HepG2 (cell line): ENCODE measurements around the gene GPS1. TPM values are rescaled to one million over a fixed set of nuclear protein-coding genes. Genes with fewer than 3 reads are reported as not detected.

ENCODE experiments used
- ARID5B ChIP-seq: IDR thresholded peaks from 2 replicates; pipeline ENCODE4 v1.4.0; 2020; ENCODE audit warnings: mild to moderate bottlenecking, missing genetic modification reagents
- ATF1 ChIP-seq: IDR thresholded peaks from 2 replicates; pipeline ENCODE4 v1.6.1; 2016; ENCODE audit warnings: mild to moderate bottlenecking, control low read depth
- CREM ChIP-seq, 2 experiments: sonication (generic) in 1 of 2; formaldehyde crosslinking in 1 of 2; IDR thresholded peaks; 2 replicates each; pipeline versions ENCODE4 v1.4.0 to v1.6.1; 2016 to 2020; ENCODE audit warnings: antibody characterized with exemption in 1 of 2, mild to moderate bottlenecking in 1 of 2, missing genetic modification reagents in 1 of 2
- CSRNP1 ChIP-seq: sonication (generic); formaldehyde crosslinking; IDR thresholded peaks from 2 replicates; pipeline ENCODE4 v1.8.1; 2023; ENCODE audit warnings: mild to moderate bottlenecking, missing genetic modification reagents
- GFI1 ChIP-seq: sonication (generic); formaldehyde crosslinking; IDR thresholded peaks from 2 replicates; pipeline ENCODE4 v1.5.0; 2020; ENCODE audit warnings: missing genetic modification reagents, mild to moderate bottlenecking, borderline replicate concordance
- HMG20A ChIP-seq: IDR thresholded peaks from 2 replicates; pipeline ENCODE4 v1.6.1; 2016; ENCODE audit warnings: borderline replicate concordance
- KMT2A ChIP-seq: sonication (generic); formaldehyde crosslinking; IDR thresholded peaks from 2 replicates; pipeline ENCODE4 v1.4.0; 2020; ENCODE audit warnings: missing genetic modification reagents
- NFKBIZ ChIP-seq: IDR thresholded peaks from 2 replicates; pipeline ENCODE4 v1.6.1; 2018; ENCODE audit warnings: missing genetic modification reagents, missing compliant biosample characterization
- NR2F6 ChIP-seq, 2 experiments: IDR thresholded peaks; 2 replicates each; pipeline ENCODE4 v1.6.1; 2016; ENCODE audit warnings: antibody characterized with exemption in 1 of 2, mild to moderate bottlenecking in 1 of 2
- PHF20 ChIP-seq: sonication (generic); formaldehyde crosslinking; IDR thresholded peaks from 2 replicates; pipeline ENCODE4 v1.5.0; 2020; ENCODE audit warnings: mild to moderate bottlenecking, missing genetic modification reagents
- RELA ChIP-seq: sonication (generic); formaldehyde crosslinking; IDR thresholded peaks from 2 replicates; pipeline ENCODE4 v1.4.0; 2020; ENCODE audit warnings: missing genetic modification reagents
- SIX1 ChIP-seq: sonication (generic); formaldehyde crosslinking; IDR thresholded peaks from 2 replicates; pipeline ENCODE4 v1.4.0; 2020; ENCODE audit warnings: missing genetic modification reagents, borderline replicate concordance
- SRSF4 ChIP-seq: fragments of 200-400 bp; formaldehyde crosslinking; IDR thresholded peaks from one replicate; pipeline ENCODE4 v1.6.1; 2018; ENCODE audit warnings: mild to moderate bottlenecking, low read depth, low read length, moderate library complexity; ENCODE audit not compliant: poor library complexity, severe bottlenecking
- U2AF1 ChIP-seq: fragments of 200-400 bp; formaldehyde crosslinking; optimal IDR thresholded peaks from 2 replicates; pipeline ENCODE3; 2017; ENCODE audit warnings: mild to moderate bottlenecking, low read depth, low read length
- ZNF280D ChIP-seq: sonication (generic); formaldehyde crosslinking; IDR thresholded peaks from 2 replicates; pipeline ENCODE4 v1.5.1; 2020; ENCODE audit warnings: mild to moderate bottlenecking, missing genetic modification reagents
- ZNF281 ChIP-seq: sonication (generic); formaldehyde crosslinking; IDR thresholded peaks from 2 replicates; pipeline ENCODE4 v1.4.0; 2020; ENCODE audit warnings: missing genetic modification reagents, borderline replicate concordance
- ZNF713 ChIP-seq: sonication (generic); formaldehyde crosslinking; IDR thresholded peaks from 2 replicates; pipeline ENCODE4 v1.4.0; 2020; ENCODE audit warnings: mild to moderate bottlenecking, missing genetic modification reagents
- polyA plus RNA-seq, 8 experiments: library from polyadenylated mRNA; depleted of rRNA in 3 of 8; stranded (reverse) in 7 of 8; unstranded in 1 of 8; fragments of >200 nt; fragmentation: Illumina TruSeq in 4 of 8; extraction: Trizol in 4 of 8; gene quantifications; 2 replicates each; pipeline versions ENCODE4 v1.2.1 to v1.2.3, GENCODE V29; 2011 to 2016; ENCODE audit warnings: low read depth in 4 of 8, missing spikeins in 1 of 8, mixed read lengths in 1 of 8; ENCODE audit not compliant: insufficient read depth in 1 of 8
- total RNA-seq, 5 experiments: library from RNA; depleted of rRNA; stranded (reverse); fragments of >200 nt; fragmentation: Illumina TruSeq; extraction: Trizol; gene quantifications; 2 replicates each; pipeline ENCODE4 v1.2.3, GENCODE V29; 2016; ENCODE audit warnings: low read depth in 1 of 5

GPS1 gene
- total and polyA plus RNA-seq, 2 of the 13 experiments (the other 11 are each of a cell fraction or from before 2014, with no cell fraction given) = 124 to 128 TPM

GRCh38 chr17:82013772-82014321, 37.9 kb upstream of the GPS1 start (continued):
- TF ChIP-seq ZNF280D (CRISPR knock-in tag) (peak; percentile 17; the same call in 1 of the 2 replicates), ZNF713 (CRISPR knock-in tag) (no peak), ARID5B (CRISPR knock-in tag) (peak; percentile 60), HMG20A (peak; percentile 34; the same call in 1 of the 2 replicates), PHF20 (CRISPR knock-in tag) (no peak), ATF1 (CRISPR knock-in tag) (no peak), U2AF1 (no peak), GFI1 (no peak), CREM (IDR thresholded peaks at IDR 0.05) (peak; percentile 49; the same call in 1 of the 2 replicates), CREM (CRISPR knock-in tag; IDR thresholded peaks at IDR 0.05) (no peak), KMT2A (CRISPR knock-in tag) (no peak), CSRNP1 (CRISPR knock-in tag) (peak; percentile 38; the same call in 1 of the 2 replicates), SIX1 (no peak), SRSF4 (peak; percentile 20), NR2F6 (IDR thresholded peaks at IDR 0.05) (peak; percentile 93), NR2F6 (CRISPR knock-in tag; IDR thresholded peaks at IDR 0.05) (peak; percentile 89), NFKBIZ (no peak), ZNF281 (CRISPR knock-in tag) (peak; percentile 45; the same call in 1 of the 2 replicates), RELA (CRISPR knock-in tag) (no peak)
